Bronchial epithelial cell (primary cell): ENCODE measurements around the gene COMMD7. TPM values are rescaled to one million over a fixed set of nuclear protein-coding genes. Genes with fewer than 3 reads are reported as not detected.

ENCODE experiments used
- DNase-seq: peaks from one replicate; pipeline ENCODE4 v3.0.0-alpha.2; 2010; ENCODE audit warnings: low read depth
- FAIRE-seq: peaks from 2 replicates; lab custom pipeline; 2011; peaks lifted over from hg19 to GRCh38; lab: Jason Lieb, UNC
- H3K27me3 ChIP-seq: 2 replicates; pipeline ENCODE4 v1.5.1; 2011; ENCODE audit warnings: low read length; ENCODE audit not compliant: control insufficient read depth, insufficient read depth
- H3K36me3 ChIP-seq: 2 replicates; pipeline ENCODE4 v1.5.1; 2011; ENCODE audit warnings: low read length; ENCODE audit not compliant: control insufficient read depth, insufficient read depth
- H3K4me3 ChIP-seq: 2 replicates; pipeline ENCODE4 v1.5.1; 2011; ENCODE audit warnings: mild to moderate bottlenecking, low read depth, low read length, control low read depth
- CTCF ChIP-seq: IDR thresholded peaks from 2 replicates; pipeline ENCODE4 v1.5.1; 2011; ENCODE audit warnings: mild to moderate bottlenecking, moderate library complexity, low read length, control low read depth, inconsistent platforms; ENCODE audit not compliant: insufficient read depth, severe bottlenecking
- total RNA-seq: library from RNA; depleted of rRNA; stranded (reverse); fragments of >200 nt; gene quantifications from 2 replicates; pipeline ENCODE4 v1.2.1, GENCODE V29; 2014

Gene COMMD7
- total RNA-seq, 1 donor from 2014 or later, result 10.5 TPM

- Histone ChIP-seq H3K27me3 (no peaks in the 10 kb centered on the region), H3K36me3 (no peaks in the 10 kb centered on the region), H3K4me3 (no peak overlapping the region)
- DNase-seq (no peak), FAIRE-seq (no peak)
- no peak for TF ChIP-seq CTCF
Observed at GRCh38 chr20:32779500-32780211, 36.4 kb upstream of the COMMD7 start.

GRCh38 chr20:32777177-32777956 lies 34.1 kb upstream of the COMMD7 start:
- H3K36me3 ChIP-seq, result no peaks in the 10 kb centered on the region
- no peak overlapping the region for H3K4me3 ChIP-seq
- DNase-seq (no peak), FAIRE-seq (no peak)
- no peaks in the 10 kb centered on the region for H3K27me3 ChIP-seq
- no peak for TF ChIP-seq CTCF

- FAIRE-seq, result peak; percentile 7
- no peak for TF ChIP-seq CTCF
- Histone ChIP-seq H3K4me3 (no peak overlapping the region), H3K27me3 (no peaks in the 10 kb centered on the region), H3K36me3 (no peaks in the 10 kb centered on the region)
- peak; percentile 55 for DNase-seq
Observed at GRCh38 chr20:32775336-32775991, 32.2 kb upstream of the COMMD7 start.

- DNase-seq (no peak), FAIRE-seq (no peak)
- no peak for TF ChIP-seq CTCF
- Histone ChIP-seq H3K36me3 (no peaks in the 10 kb centered on the region), H3K4me3 (no peak overlapping the region), H3K27me3 (no peaks in the 10 kb centered on the region)
Observed at GRCh38 chr20:32773855-32774254, 30.6 kb upstream of the COMMD7 start.

- FAIRE-seq (no peak), DNase-seq (no peak)
- Histone ChIP-seq H3K27me3 (no peaks in the 10 kb centered on the region), H3K36me3 (no peaks in the 10 kb centered on the region), H3K4me3 (no peak overlapping the region)
- no peak for TF ChIP-seq CTCF
Observed at GRCh38 chr20:32773223-32773622, 30.0 kb upstream of the COMMD7 start.
